GM12892 (cell line): Measurements from ENCODE around the gene LRWD1.

ENCODE experiments used
- POLR2A ChIP-seq: IDR thresholded peaks from 2 replicates; pipeline ENCODE4 v1.6.1; 2011; ENCODE audit warnings: low read depth, low read length, control low read depth
- TAF1 ChIP-seq: IDR thresholded peaks from 2 replicates; pipeline ENCODE4 v1.6.1; 2011; ENCODE audit warnings: low read depth, mild to moderate bottlenecking, control low read depth, low read length, borderline replicate concordance

DNA sequence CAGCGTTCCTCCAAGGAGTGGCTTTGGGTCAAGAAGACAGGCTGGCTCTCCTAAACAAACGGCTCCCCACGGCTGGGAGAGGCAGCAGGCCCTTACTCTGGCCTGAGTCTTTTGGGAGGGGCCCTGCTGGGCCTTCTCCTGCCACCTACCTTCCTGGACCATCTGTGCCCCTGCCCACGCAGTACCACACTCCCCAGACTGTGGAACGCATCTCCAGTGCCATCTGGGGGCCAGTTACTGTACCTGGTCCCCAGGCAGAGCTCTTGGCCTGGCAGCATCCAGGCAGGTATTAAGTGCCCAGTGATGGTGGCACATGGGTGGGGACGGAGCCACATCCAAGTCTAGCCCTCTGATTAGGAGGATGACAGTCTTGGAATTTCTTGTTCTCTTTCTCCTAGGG lies 14.5 kb upstream of the LRWD1 start:
- TF ChIP-seq TAF1 (no peak), POLR2A (0 out of 2 replicates have a peak, but pooled peaks have one; percentile 33)
